Measurements from ENCODE around the gene MAN1A1.

- TF ChIP-seq CTCF (IDR thresholded peaks at IDR 0.05) (no peak), POLR2A (IDR thresholded peaks at IDR 0.05) (no peak)
These were observed 139.0 kb downstream of the MAN1A1 start for GRCh38 chr6:119210596-119210995.

All from esophagus squamous epithelium (tissue), 4 donors.